Measurements from ENCODE around the gene APLP2.

Gene APLP2

DNA sequence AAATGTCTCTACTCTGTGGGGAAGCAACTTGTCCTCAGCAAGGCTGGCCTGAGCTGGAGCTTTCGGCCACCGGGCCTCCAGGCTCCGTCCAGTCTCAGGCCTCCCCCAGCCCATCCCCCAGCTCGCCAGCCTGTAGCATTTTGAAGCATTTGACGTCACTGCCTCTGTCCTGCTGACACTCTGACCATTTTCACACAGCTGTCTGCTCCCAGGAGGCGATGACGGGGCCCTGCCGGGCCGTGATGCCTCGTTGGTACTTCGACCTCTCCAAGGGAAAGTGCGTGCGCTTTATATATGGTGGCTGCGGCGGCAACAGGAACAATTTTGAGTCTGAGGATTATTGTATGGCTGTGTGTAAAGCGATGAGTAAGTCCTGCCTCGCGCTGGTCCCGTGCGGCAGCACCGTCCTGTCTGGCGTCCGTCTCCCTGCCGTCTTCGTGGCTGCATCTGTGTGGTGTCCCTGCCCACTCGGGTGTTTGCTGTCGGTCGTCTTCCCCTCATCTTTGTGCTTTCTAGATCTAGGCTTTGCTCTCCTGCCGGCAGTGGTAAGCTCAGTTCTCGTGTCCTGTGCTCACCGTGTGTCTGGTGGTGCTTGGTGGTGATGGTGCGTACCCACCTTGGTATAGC is 53.8 kb downstream of the APLP2 start:
- Mint-ChIP-seq H3K4me1 (peaks cover 44 to 62% of the 10 kb centered on the region in 2 donors), H3K27me3 (no peaks in the 10 kb centered on the region), H3K36me3 (peaks cover 38 to 39% of the 10 kb centered on the region in 2 donors), H3K9me3 (no peaks in the 10 kb centered on the region), H3K27ac (no peak overlapping the region), H3K4me3 (no peak overlapping the region)
- DNase-seq = no peak
- ATAC-seq (replicated peaks) = no peak

GRCh38 chr11:130124096-130124495 is 54.4 kb downstream of the APLP2 start:
- H3K36me3 Mint-ChIP-seq = peaks cover 39 to 41% of the 10 kb centered on the region in 2 donors
- H3K4me1 Mint-ChIP-seq = peaks cover 39 to 56% of the 10 kb centered on the region in 2 donors
- no peaks in the 10 kb centered on the region for H3K9me3 Mint-ChIP-seq
- H3K27ac Mint-ChIP-seq = no peak overlapping the region
- ATAC-seq (replicated peaks) (peak; percentile 44 to 61), DNase-seq (no peak)
- H3K4me3 Mint-ChIP-seq = no peak overlapping the region
- no peaks in the 10 kb centered on the region for H3K27me3 Mint-ChIP-seq

- DNase-seq (no peak), ATAC-seq (replicated peaks) (no peak)
- H3K27me3 Mint-ChIP-seq = no peaks in the 10 kb centered on the region
- H3K27ac Mint-ChIP-seq = peak overlapping the region; percentile 42
- H3K4me3 Mint-ChIP-seq = no peak overlapping the region
- peaks cover 38 to 41% of the 10 kb centered on the region in 2 donors for H3K36me3 Mint-ChIP-seq
- H3K9me3 Mint-ChIP-seq = no peaks in the 10 kb centered on the region
- H3K4me1 Mint-ChIP-seq = peaks cover 28 to 41% of the 10 kb centered on the region in 2 donors
Observed at GRCh38 chr11:130125638-130126037, 55.9 kb downstream of the APLP2 start.

GRCh38 chr11:130126516-130126915 is 56.8 kb downstream of the APLP2 start:
- H3K27me3 Mint-ChIP-seq = no peaks in the 10 kb centered on the region
- no peak for ATAC-seq (replicated peaks)

DNA sequence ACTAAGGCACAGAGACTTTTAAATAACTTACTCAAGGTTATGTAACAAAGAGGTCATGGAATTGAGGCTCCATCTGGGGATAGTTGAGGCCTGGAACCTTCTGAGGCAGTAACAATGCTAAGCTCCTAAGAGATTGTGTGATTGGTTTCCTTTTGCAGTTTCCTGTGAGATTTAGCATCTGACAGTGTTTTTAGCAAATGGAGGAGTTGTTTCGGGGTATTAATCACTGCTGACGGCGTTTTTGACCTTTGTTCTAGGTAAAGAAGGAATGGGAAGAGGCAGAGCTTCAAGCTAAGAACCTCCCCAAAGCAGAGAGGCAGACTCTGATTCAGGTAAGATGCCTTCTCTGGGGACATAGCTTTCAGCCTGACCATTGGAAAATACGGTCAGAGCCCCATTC is 57.8 kb downstream of the APLP2 start:
- Mint-ChIP-seq H3K4me3 (no peak overlapping the region), H3K27ac (no peak overlapping the region)

More at GRCh38 chr11:130126516-130126915, 56.8 kb downstream of the APLP2 start:
- no peak overlapping the region for H3K4me3 Mint-ChIP-seq
- H3K27ac Mint-ChIP-seq = no peak overlapping the region
- no peak for DNase-seq
- H3K9me3 Mint-ChIP-seq = no peaks in the 10 kb centered on the region
- peaks cover 23 to 32% of the 10 kb centered on the region in 2 donors for H3K4me1 Mint-ChIP-seq
- peaks cover 42 to 44% of the 10 kb centered on the region in 2 donors for H3K36me3 Mint-ChIP-seq

GRCh38 chr11:130128626-130129025 is 58.9 kb downstream of the APLP2 start:
- no peaks in the 10 kb centered on the region for H3K9me3 Mint-ChIP-seq
- no peak overlapping the region for H3K4me3 Mint-ChIP-seq
- peaks cover 13 to 23% of the 10 kb centered on the region in 2 donors for H3K4me1 Mint-ChIP-seq
- DNase-seq (no peak), ATAC-seq (replicated peaks) (no peak)
- H3K36me3 Mint-ChIP-seq = peaks cover 33 to 41% of the 10 kb centered on the region in 2 donors
- no peaks in the 10 kb centered on the region for H3K27me3 Mint-ChIP-seq
- H3K27ac Mint-ChIP-seq = no peak overlapping the region

More for the DNA sequence above, 57.8 kb downstream of the APLP2 start:
- Mint-ChIP-seq H3K4me1 (peaks cover 19 to 30% of the 10 kb centered on the region in 2 donors), H3K9me3 (no peaks in the 10 kb centered on the region), H3K27me3 (no peaks in the 10 kb centered on the region), H3K36me3 (peaks cover 37 to 41% of the 10 kb centered on the region in 2 donors)
- ATAC-seq (replicated peaks) (no peak), DNase-seq (no peak)

DNA sequence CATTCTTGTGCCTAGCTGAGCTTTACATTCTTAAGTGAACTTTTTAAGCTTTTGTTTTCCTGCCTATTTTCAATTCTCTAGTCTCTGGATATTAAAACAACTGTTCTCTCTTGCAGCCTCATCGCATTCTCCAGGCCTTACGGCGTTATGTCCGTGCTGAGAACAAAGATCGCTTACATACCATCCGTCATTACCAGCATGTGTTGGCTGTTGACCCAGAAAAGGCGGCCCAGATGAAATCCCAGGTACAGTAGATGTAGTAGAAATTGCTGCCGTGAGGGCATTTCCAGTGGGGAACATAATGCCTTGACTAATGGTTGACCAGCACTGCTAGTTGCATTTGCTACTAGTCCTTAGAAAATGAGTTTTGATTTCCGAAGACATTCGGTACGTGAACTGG is 60.2 kb downstream of the APLP2 start:
- H3K4me1 Mint-ChIP-seq = peaks cover 15 to 18% of the 10 kb centered on the region in 2 donors
- H3K27me3 Mint-ChIP-seq = no peaks in the 10 kb centered on the region
- H3K36me3 Mint-ChIP-seq = peaks cover 35 to 43% of the 10 kb centered on the region in 2 donors
- DNase-seq = no peak
- H3K9me3 Mint-ChIP-seq = no peaks in the 10 kb centered on the region
- no peak for ATAC-seq (replicated peaks)
- H3K27ac Mint-ChIP-seq = no peak overlapping the region
- no peak overlapping the region for H3K4me3 Mint-ChIP-seq

DNA sequence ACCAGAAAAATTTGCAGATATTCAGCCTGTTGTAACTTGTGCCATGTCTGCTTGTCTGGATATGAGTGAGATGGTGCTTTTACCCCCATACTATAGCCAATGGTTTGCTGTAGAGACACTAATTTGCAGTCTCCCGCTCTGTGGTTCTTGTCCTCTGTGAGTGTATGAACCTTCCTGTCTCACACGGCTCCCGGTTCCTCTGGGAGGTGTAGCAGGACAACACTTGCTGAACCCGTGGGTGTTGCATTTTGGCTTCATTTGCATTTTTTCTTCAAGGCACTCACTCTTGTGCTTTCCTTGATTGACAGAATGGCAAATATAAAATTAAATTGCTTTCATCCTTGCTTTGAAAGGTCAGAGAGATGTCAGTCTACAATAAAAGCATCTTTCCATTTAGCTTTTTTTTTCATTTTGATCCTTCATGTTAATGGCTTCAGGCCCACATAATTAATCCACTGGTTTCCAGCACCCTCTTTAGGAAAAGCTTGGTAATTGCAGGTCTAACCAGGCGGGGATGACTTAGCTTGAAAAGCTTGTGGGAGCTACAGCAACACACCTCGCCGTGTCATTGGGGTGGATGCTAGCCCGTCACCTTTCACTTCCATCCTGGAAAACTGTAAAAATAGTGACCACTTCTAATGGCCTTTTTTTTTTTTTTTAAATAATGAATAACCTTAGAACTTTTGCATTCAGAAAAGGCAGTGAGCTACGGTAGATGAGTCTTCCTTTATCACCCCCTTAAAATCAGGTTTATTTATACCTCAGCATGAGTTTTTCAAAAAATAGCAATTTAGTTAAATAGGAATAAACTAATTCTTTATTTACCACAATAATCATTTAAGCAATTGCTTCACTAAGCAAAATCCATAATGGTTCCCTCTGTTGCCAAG is 62.5 kb downstream of the APLP2 start:
- peaks cover 36 to 53% of the 10 kb centered on the region in 2 donors for H3K36me3 Mint-ChIP-seq
- H3K27me3 Mint-ChIP-seq = no peaks in the 10 kb centered on the region
- H3K4me1 Mint-ChIP-seq = peaks cover 15 to 18% of the 10 kb centered on the region in 2 donors
- H3K9me3 Mint-ChIP-seq = no peaks in the 10 kb centered on the region
- no peak overlapping the region for H3K4me3 Mint-ChIP-seq
- H3K27ac Mint-ChIP-seq = no peak overlapping the region
- DNase-seq (peak; percentile 53), ATAC-seq (replicated peaks) (peak; percentile 88 to 91)

DNA sequence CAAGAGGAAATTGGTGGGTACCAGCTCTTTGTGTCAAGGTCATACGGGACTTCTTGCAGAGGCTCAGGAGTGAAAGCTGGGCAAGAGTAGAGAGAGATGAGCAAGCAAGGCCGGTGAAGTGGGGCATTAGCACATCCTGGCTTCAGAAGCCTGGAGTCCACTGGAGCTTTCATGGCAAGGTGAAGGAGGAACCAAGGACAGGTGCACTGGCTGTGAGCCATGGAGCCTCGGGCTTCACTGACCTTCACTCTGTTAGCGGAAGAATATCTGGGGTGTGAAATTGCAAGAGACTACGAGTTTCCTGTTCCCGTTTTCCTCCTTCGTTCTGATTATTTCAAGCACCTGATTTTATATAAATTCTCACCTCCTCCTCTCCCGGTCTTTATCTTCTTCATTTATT is 64.0 kb downstream of the APLP2 start:
- no peaks in the 10 kb centered on the region for H3K27me3 Mint-ChIP-seq
- no peak overlapping the region for H3K4me3 Mint-ChIP-seq
- no peaks in the 10 kb centered on the region for H3K9me3 Mint-ChIP-seq
- peaks cover 18 to 19% of the 10 kb centered on the region in 2 donors for H3K4me1 Mint-ChIP-seq
- DNase-seq (no peak), ATAC-seq (replicated peaks) (no peak)
- H3K36me3 Mint-ChIP-seq = peaks cover 43 to 64% of the 10 kb centered on the region in 2 donors
- no peak overlapping the region for H3K27ac Mint-ChIP-seq

DNA sequence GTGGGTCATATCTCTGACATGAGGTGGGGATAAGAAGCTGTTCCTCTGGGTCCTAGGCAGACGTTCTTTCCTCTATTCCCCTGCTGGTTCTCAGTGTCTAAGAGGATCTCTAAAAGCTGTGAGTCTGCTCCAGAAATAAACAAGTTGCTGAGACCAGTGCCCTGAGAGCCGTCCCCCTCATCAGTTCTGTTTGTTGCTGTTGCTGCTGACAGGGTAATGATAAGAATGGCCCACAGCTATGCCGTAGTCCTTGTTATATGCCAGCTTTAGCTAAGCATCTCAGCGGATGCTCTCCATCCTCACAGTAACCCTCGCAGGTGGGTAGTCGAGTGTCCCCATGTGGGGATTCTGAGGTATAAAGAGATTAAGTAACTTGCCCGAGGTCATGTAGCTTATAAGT is 66.4 kb downstream of the APLP2 start:
- DNase-seq (no peak), ATAC-seq (replicated peaks) (no peak)
- H3K27ac Mint-ChIP-seq = peak overlapping the region; percentile 5
- H3K27me3 Mint-ChIP-seq = no peaks in the 10 kb centered on the region
- H3K9me3 Mint-ChIP-seq = no peaks in the 10 kb centered on the region
- H3K4me1 Mint-ChIP-seq = peaks cover 18 to 19% of the 10 kb centered on the region in 2 donors
- peaks cover 38 to 62% of the 10 kb centered on the region in 2 donors for H3K36me3 Mint-ChIP-seq
- H3K4me3 Mint-ChIP-seq = no peak overlapping the region

DNA sequence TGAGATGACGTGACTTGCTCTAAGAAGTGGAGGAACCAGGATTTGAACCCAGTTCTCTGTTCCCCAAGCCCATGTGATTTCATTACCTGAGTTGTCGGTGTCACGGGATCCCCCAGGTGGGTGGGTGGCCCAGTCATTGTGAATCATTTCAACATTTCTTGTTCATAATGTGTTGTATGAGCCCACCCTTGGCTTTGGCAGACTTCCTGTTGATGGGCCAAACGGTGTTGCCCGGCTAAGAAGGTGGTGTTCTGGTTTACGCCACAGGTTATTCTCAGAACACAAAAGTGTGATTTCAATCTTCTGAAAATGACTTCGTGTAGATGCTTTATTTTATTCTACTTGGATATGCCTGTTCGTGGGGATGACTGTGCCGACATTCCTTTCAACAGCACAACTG is 68.3 kb downstream of the APLP2 start:
- DNase-seq = no peak
- H3K27me3 Mint-ChIP-seq = no peaks in the 10 kb centered on the region
- ATAC-seq (replicated peaks) = no peak
- no peaks in the 10 kb centered on the region for H3K9me3 Mint-ChIP-seq
- peaks cover 10 to 13% of the 10 kb centered on the region in 2 donors for H3K4me1 Mint-ChIP-seq
- H3K27ac Mint-ChIP-seq = no peak overlapping the region
- H3K4me3 Mint-ChIP-seq = no peak overlapping the region
- H3K36me3 Mint-ChIP-seq = peaks cover 35 to 53% of the 10 kb centered on the region in 2 donors

- Mint-ChIP-seq H3K4me3 (no peak overlapping the region), H3K9me3 (no peaks in the 10 kb centered on the region), H3K27ac (peak overlapping the region; percentile 47), H3K36me3 (peaks cover 23 to 47% of the 10 kb centered on the region in 2 donors), H3K27me3 (no peaks in the 10 kb centered on the region), H3K4me1 (peaks cover 0 to 9% of the 10 kb centered on the region in 2 donors)
- DNase-seq (no peak), ATAC-seq (replicated peaks) (no peak)
Observed at GRCh38 chr11:130139401-130139800, 69.7 kb downstream of the APLP2 start.

- Mint-ChIP-seq H3K27me3 (no peaks in the 10 kb centered on the region), H3K4me1 (peaks cover 9 to 12% of the 10 kb centered on the region in 2 donors), H3K9me3 (no peaks in the 10 kb centered on the region), H3K27ac (no peak overlapping the region), H3K36me3 (peaks cover 16 to 34% of the 10 kb centered on the region in 2 donors), H3K4me3 (no peak overlapping the region)
- no peak for ATAC-seq (replicated peaks)
- DNase-seq = no peak
Observed at GRCh38 chr11:130141561-130142341, 72.1 kb downstream of the APLP2 start.

- Mint-ChIP-seq H3K27ac (no peak overlapping the region), H3K27me3 (no peaks in the 10 kb centered on the region), H3K36me3 (peaks cover 10 to 25% of the 10 kb centered on the region in 2 donors), H3K9me3 (no peaks in the 10 kb centered on the region), H3K4me1 (peaks cover 12 to 16% of the 10 kb centered on the region in 2 donors), H3K4me3 (no peak overlapping the region)
- DNase-seq = no peak
- no peak for ATAC-seq (replicated peaks)
Observed at GRCh38 chr11:130144141-130144540, 74.4 kb downstream of the APLP2 start.
